GM18511 (cell line): ENCODE results near the gene NDUFA7.
"Not testable (repeated sequence)": the region's sequence is repeated elsewhere in the genome, so short reads cannot be mapped to it uniquely, and the experiment has no call there.

Source experiments
- ATAC-seq: cut with Tn5 transposase; IDR thresholded peaks from one replicate; pipeline ENCODE4 v1.9.1; 2021; ENCODE audit warnings: mild to moderate bottlenecking, moderate library complexity; ENCODE audit not compliant: unreplicated experiment

Gene NDUFA7

DNA sequence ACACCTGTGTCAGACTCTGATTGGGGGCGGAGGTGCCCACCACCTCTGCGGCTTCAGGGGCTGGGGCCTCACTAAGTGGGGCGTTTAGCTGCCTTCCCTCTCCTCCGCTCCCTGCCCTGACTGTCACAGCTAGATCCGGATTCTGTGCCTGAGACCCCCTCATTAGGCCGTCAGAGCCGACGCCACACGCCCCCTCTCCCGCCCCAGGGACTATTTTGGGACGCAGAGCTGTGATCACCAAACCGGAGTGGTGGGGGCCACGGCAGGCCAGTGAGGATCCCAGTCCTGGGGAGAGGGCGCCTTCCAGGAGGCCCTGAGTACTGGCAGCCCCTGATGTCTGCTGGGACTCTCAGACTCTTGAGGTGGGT lies 21.1 kb upstream of the NDUFA7 start:
- ATAC-seq = no peak

GRCh38 chr19:8341504-8341903 lies 20.3 kb upstream of the NDUFA7 start:
- not testable (repeated sequence) for ATAC-seq

GRCh38 chr19:8340341-8341096 lies 19.3 kb upstream of the NDUFA7 start:
- ATAC-seq = no peak

- ATAC-seq = no peak
Observed at GRCh38 chr19:8338835-8339234, 17.7 kb upstream of the NDUFA7 start.

GRCh38 chr19:8337728-8338127 lies 16.6 kb upstream of the NDUFA7 start:
- no peak for ATAC-seq

GRCh38 chr19:8336660-8337059 lies 15.5 kb upstream of the NDUFA7 start:
- no peak for ATAC-seq

GRCh38 chr19:8336072-8336569 lies 14.9 kb upstream of the NDUFA7 start:
- peak; percentile 12 for ATAC-seq

GRCh38 chr19:8335343-8336071 lies 14.3 kb upstream of the NDUFA7 start:
- peak; percentile 68 for ATAC-seq

- ATAC-seq = peak; percentile 61
Observed at GRCh38 chr19:8334458-8335342, 13.5 kb upstream of the NDUFA7 start.

- no peak for ATAC-seq
Observed at GRCh38 chr19:8333767-8334457, 12.7 kb upstream of the NDUFA7 start.

- ATAC-seq = no peak
Observed at GRCh38 chr19:8332976-8333766, 12.0 kb upstream of the NDUFA7 start.

- no peak for ATAC-seq
Observed at GRCh38 chr19:8331263-8331845, 10.2 kb upstream of the NDUFA7 start.

GRCh38 chr19:8329996-8330395 lies 8.8 kb upstream of the NDUFA7 start:
- no peak for ATAC-seq

DNA sequence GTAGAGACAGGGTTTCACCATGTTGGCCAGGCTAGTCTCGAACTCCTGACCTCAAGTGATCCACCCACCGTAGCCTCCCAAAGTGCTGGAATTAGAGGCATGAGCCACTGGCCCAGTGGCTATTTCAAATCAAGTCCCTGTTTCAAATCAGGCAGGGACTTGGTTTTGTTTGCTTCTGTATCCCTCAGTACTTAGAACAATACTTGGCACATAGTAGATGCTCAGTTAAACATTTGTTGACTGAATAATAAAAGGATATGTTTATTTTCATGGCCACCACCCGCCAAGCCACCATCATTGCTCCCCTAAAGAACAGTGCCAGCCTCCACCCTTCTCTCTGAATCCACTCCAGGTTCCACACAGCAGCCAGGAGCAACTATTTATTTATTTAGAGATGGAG lies 4.3 kb upstream of the NDUFA7 start:
- no peak for ATAC-seq

DNA sequence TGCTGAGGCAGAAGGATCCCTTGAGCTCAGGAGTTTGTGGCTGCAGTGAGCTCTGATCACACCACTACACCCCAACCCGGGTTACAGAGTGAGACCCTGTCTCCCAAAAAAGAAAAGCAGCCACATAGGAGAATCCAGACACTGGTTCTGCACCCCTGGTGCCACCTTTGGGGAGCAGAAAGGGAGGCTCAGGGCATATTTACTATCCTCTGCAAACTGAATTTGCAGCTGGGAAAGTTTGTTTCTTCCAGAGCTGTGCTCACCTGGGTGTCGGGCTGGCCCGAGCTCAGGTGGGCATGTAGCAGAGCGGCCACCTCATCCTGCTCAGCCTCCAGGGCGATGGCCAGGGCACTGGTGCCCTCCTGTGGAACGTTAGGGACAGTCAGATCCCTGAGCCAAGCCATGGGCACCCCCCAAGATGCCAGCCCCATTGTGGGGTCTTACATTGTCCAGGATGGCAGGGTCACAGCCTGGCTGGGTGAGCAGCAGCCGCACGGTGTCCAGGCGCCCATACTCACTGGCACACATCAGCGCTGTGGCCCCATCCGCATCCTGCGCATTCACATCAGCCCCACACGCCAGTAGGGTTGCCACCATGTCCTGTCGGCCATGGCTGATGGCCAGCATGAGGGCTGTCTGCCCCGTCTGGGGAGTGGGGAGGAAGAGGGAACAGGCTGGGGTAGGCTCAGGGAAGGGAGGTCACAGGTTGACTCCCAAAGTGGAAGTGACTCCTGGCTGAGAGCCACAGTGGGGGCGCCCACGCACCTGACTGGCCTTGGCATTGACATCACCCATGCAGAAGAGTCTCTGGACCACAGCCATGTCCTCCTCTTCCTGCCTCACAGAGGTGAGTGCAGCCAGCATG lies 3.2 kb upstream of the NDUFA7 start:
- no peak for ATAC-seq

- ATAC-seq = no peak
Observed at GRCh38 chr19:8323781-8324185, 2.6 kb upstream of the NDUFA7 start.

DNA sequence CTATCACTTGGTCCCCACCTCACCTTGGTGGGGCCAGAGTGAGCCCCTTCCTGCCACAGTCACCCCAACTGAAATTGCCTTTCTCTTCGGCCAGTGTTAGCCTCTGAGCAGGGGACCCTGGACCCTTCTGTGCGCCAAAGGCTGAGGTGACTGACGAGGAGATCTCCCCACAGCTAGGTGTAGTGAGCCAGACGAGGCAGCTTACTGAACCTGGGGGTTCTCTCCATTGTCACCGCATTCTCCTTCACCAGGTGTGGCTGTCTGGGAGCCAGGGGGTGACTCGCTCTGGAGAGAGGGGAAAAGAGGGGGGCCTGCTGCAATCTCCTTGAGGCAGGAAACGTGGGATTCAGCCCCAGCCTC lies 1.4 kb upstream of the NDUFA7 start:
- no peak for ATAC-seq

GRCh38 chr19:8321986-8322637 lies 937 bp upstream of the NDUFA7 start:
- ATAC-seq = no peak
